ENCODE data around the gene RAPGEF4. TPM values are rescaled to one million over a fixed set of nuclear protein-coding genes. Genes with fewer than 3 reads are reported as not detected.

The RAPGEF4 gene
- total and polyA plus RNA-seq, 2 of the 13 experiments (the other 11 are each of a cell fraction or from before 2014, with no cell fraction given) = 0.78 to 0.91 TPM

- TF ChIP-seq, protein P1, sequence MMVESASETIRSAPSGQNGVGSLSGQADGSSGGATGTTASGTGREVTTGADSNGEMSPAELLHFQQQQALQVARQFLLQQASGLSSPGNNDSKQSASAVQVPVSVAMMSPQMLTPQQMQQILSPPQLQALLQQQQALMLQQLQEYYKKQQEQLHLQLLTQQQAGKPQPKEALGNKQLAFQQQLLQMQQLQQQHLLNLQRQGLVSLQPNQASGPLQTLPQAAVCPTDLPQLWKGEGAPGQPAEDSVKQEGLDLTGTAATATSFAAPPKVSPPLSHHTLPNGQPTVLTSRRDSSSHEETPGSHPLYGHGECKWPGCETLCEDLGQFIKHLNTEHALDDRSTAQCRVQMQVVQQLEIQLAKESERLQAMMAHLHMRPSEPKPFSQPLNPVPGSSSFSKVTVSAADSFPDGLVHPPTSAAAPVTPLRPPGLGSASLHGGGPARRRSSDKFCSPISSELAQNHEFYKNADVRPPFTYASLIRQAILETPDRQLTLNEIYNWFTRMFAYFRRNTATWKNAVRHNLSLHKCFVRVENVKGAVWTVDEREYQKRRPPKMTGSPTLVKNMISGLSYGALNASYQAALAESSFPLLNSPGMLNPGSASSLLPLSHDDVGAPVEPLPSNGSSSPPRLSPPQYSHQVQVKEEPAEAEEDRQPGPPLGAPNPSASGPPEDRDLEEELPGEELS (CRISPR knock-in tag; IDR thresholded peaks at IDR 0.05) = peak; percentile 80
- TF ChIP-seq, protein P2, sequence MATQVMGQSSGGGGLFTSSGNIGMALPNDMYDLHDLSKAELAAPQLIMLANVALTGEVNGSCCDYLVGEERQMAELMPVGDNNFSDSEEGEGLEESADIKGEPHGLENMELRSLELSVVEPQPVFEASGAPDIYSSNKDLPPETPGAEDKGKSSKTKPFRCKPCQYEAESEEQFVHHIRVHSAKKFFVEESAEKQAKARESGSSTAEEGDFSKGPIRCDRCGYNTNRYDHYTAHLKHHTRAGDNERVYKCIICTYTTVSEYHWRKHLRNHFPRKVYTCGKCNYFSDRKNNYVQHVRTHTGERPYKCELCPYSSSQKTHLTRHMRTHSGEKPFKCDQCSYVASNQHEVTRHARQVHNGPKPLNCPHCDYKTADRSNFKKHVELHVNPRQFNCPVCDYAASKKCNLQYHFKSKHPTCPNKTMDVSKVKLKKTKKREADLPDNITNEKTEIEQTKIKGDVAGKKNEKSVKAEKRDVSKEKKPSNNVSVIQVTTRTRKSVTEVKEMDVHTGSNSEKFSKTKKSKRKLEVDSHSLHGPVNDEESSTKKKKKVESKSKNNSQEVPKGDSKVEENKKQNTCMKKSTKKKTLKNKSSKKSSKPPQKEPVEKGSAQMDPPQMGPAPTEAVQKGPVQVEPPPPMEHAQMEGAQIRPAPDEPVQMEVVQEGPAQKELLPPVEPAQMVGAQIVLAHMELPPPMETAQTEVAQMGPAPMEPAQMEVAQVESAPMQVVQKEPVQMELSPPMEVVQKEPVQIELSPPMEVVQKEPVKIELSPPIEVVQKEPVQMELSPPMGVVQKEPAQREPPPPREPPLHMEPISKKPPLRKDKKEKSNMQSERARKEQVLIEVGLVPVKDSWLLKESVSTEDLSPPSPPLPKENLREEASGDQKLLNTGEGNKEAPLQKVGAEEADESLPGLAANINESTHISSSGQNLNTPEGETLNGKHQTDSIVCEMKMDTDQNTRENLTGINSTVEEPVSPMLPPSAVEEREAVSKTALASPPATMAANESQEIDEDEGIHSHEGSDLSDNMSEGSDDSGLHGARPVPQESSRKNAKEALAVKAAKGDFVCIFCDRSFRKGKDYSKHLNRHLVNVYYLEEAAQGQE (IDR thresholded peaks at IDR 0.05; ENCODE audit: borderline replicate concordance in 1 of 2, low read depth in 1 of 2, low read length in 2 of 2) = peak in 1 of 2 experiments; percentile 51; a peak in 1 of 4 replicates
- TF ChIP-seq DRAP1 (CRISPR knock-in tag; IDR thresholded peaks at IDR 0.05) = 0 out of 2 replicates have a peak, but pooled peaks have one; percentile 5
- TF ChIP-seq, protein P3, sequence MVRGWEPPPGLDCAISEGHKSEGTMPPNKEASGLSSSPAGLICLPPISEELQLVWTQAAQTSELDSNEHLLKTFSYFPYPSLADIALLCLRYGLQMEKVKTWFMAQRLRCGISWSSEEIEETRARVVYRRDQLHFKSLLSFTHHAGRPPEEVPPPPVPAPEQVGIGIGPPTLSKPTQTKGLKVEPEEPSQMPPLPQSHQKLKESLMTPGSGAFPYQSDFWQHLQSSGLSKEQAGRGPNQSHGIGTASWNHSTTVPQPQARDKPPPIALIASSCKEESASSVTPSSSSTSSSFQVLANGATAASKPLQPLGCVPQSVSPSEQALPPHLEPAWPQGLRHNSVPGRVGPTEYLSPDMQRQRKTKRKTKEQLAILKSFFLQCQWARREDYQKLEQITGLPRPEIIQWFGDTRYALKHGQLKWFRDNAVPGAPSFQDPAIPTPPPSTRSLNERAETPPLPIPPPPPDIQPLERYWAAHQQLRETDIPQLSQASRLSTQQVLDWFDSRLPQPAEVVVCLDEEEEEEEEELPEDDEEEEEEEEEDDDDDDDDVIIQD (CRISPR knock-in tag; IDR thresholded peaks at IDR 0.05; ENCODE audit: low read depth) = peak; percentile 92
- no peak for TF ChIP-seq CREB1 (IDR thresholded peaks at IDR 0.05)
- TF ChIP-seq CREB1 (CRISPR knock-in tag; IDR thresholded peaks at IDR 0.05) = peak; percentile 40; the same call in 1 of the 2 replicates
- TF ChIP-seq HOXA7 (CRISPR knock-in tag; IDR thresholded peaks at IDR 0.05) = no peak
- no peak for TF ChIP-seq E2F1 (CRISPR knock-in tag; IDR thresholded peaks at IDR 0.05)
- TF ChIP-seq SNAPC5 (CRISPR knock-in tag; IDR thresholded peaks at IDR 0.05; ENCODE audit: borderline replicate concordance) = no peak
- TF ChIP-seq ARID5B (CRISPR knock-in tag; IDR thresholded peaks at IDR 0.05) = peak; percentile 71
- TF ChIP-seq ZNF12 (CRISPR knock-in tag; IDR thresholded peaks at IDR 0.05) = peak; percentile 19; the same call in 1 of the 2 replicates
- TF ChIP-seq ETV5 (CRISPR knock-in tag; IDR thresholded peaks at IDR 0.05; ENCODE audit: borderline replicate concordance) = no peak
- no peak for TF ChIP-seq ZNF329 (CRISPR knock-in tag; IDR thresholded peaks at IDR 0.05; ENCODE audit: low read depth)
- peak; percentile 97 for TF ChIP-seq FOXA1 (IDR thresholded peaks at IDR 0.05)
- TF ChIP-seq FOXA1 (CRISPR knock-in tag; IDR thresholded peaks at IDR 0.05) = peak; percentile 95
- peak; percentile 28; the same call in 1 of the 2 replicates for TF ChIP-seq HMG20A (CRISPR knock-in tag; IDR thresholded peaks at IDR 0.05; ENCODE audit: borderline replicate concordance)
Observed at GRCh38 chr2:173087793-173088496, 352.3 kb downstream of the RAPGEF4 start (continued).

Data from HepG2 (cell line).